SK-N-SH (cell line): ENCODE data around the gene TFR2. TPM values are rescaled to one million over a fixed set of nuclear protein-coding genes. Genes with fewer than 3 reads are reported as not detected.

Source experiments
- CTCF ChIA-PET: fragments of 300-600, 350-600 bp; formaldehyde crosslinking; extraction: SDS; loops from one replicate; lab custom pipeline; 2021; lab: Yijun Ruan, JAX
- POLR2A ChIA-PET: fragments of 350-600 bp; sonication (Branson Sonifier 250); formaldehyde crosslinking; extraction: SDS; loops from one replicate; lab custom pipeline; 2020; ENCODE audit warnings: antibody characterized with exemption, inconsistent platforms; lab: Yijun Ruan, JAX
- DNase-seq: peaks from one replicate; pipeline ENCODE4 v3.0.0; 2012
- H2AFZ ChIP-seq: fragments of 200-600 bp; sonication (generic); 2 replicates; pipeline ENCODE4 v1.8.1; 2016; ENCODE audit warnings: antibody characterized with exemption, mild to moderate bottlenecking, low read depth
- H3F3A ChIP-seq: fragments of 200-600 bp; sonication (generic); replicated peaks from 2 replicates; pipeline ENCODE3; 2016; ENCODE audit warnings: antibody characterized with exemption, mild to moderate bottlenecking; ENCODE audit not compliant: insufficient read depth
- H3K27ac ChIP-seq, 2 experiments: fragments of 200-500 bp in 1 of 2; fragments of 200-600 bp in 1 of 2; sonication (Bioruptor generic) in 1 of 2; sonication (generic), shearing (Covaris generic) in 1 of 2; 2 replicates each; pipeline versions ENCODE4 v1.5.1 to v1.6.1; 2014 to 2016; ENCODE audit warnings: low read depth in 2 of 2, inconsistent platforms in 1 of 2, low read length in 1 of 2, mild to moderate bottlenecking in 1 of 2, mixed read lengths in 1 of 2
- H3K27me3 ChIP-seq: fragments of 200-600 bp; sonication (generic), shearing (Covaris generic); 2 replicates; pipeline ENCODE4 v1.6.1; 2016; ENCODE audit warnings: mixed run types; ENCODE audit not compliant: insufficient read depth
- H3K36me3 ChIP-seq, 2 experiments: fragments of 200-500 bp in 1 of 2; fragments of 200-600 bp in 1 of 2; sonication (Bioruptor generic) in 1 of 2; sonication (generic) in 1 of 2; replicated peaks in 1 of 2; 2 replicates each; pipeline versions ENCODE3 to v1.5.1; 2014 to 2016; ENCODE audit warnings: low read length in 1 of 2, mild to moderate bottlenecking in 1 of 2; ENCODE audit not compliant: insufficient read depth in 2 of 2, control insufficient read depth in 1 of 2
- H3K4me1 ChIP-seq, 2 experiments: fragments of 200-500 bp in 1 of 2; fragments of 200-600 bp in 1 of 2; sonication (Bioruptor generic) in 1 of 2; sonication (generic), shearing (Covaris generic) in 1 of 2; 2 replicates each; pipeline versions ENCODE4 v1.5.1 to v1.6.1; 2014 to 2016; ENCODE audit warnings: low read depth in 1 of 2, low read length in 1 of 2, mixed run types in 1 of 2; ENCODE audit not compliant: insufficient read depth in 2 of 2, control insufficient read depth in 1 of 2
- H3K4me2 ChIP-seq: fragments of 200-600 bp; sonication (generic), shearing (Covaris generic); 2 replicates; pipeline ENCODE4 v1.6.1; 2017; ENCODE audit warnings: mixed run types
- H3K4me3 ChIP-seq, 2 experiments: fragments of 200-500 bp in 1 of 2; fragments of 200-600 bp in 1 of 2; sonication (Bioruptor generic) in 1 of 2; sonication (generic), shearing (Covaris generic) in 1 of 2; 2 replicates each; pipeline versions ENCODE4 v1.5.1 to v1.8.1; 2014 to 2016; ENCODE audit warnings: low read depth in 2 of 2, inconsistent platforms in 1 of 2, low read length in 1 of 2, mild to moderate bottlenecking in 1 of 2, mixed read lengths in 1 of 2, moderate library complexity in 1 of 2
- H3K79me2 ChIP-seq: fragments of 200-600 bp; sonication (generic); 2 replicates; pipeline ENCODE4 v1.8.1; 2017; ENCODE audit warnings: mild to moderate bottlenecking; ENCODE audit not compliant: insufficient read depth
- H3K9ac ChIP-seq: fragments of 200-600 bp; sonication (generic); 2 replicates; pipeline ENCODE4 v1.6.1; 2017; ENCODE audit warnings: mixed run types
- H3K9me2 ChIP-seq: fragments of 200-600 bp; sonication (generic); 2 replicates; pipeline ENCODE4 v1.6.1; 2017; ENCODE audit warnings: mixed run types
- H3K9me3 ChIP-seq: fragments of 200-600 bp; sonication (generic); 2 replicates; pipeline ENCODE4 v1.6.1; 2017; ENCODE audit warnings: mixed run types, mild to moderate bottlenecking, moderate library complexity
- H4K20me1 ChIP-seq: fragments of 200-600 bp; sonication (generic); 2 replicates; pipeline ENCODE4 v1.6.1; 2017; ENCODE audit warnings: mild to moderate bottlenecking, mixed run types; ENCODE audit not compliant: insufficient read depth
- CHD2 ChIP-seq: fragments of 150-350 bp; IDR thresholded peaks from 2 replicates; pipeline ENCODE4 v1.6.1; 2018; ENCODE audit warnings: low read length; ENCODE audit not compliant: partially characterized antibody
- ELF1 ChIP-seq: IDR thresholded peaks from 2 replicates; pipeline ENCODE4 v1.4.0; 2012
- FOSL2 ChIP-seq: IDR thresholded peaks from 2 replicates; pipeline ENCODE4 v1.4.0; 2012; ENCODE audit warnings: low read depth, mild to moderate bottlenecking, moderate library complexity, borderline replicate concordance
- FOXJ3 ChIP-seq: sonication (generic); formaldehyde crosslinking; IDR thresholded peaks from 2 replicates; pipeline ENCODE4 v1.5.1; 2020; ENCODE audit warnings: mild to moderate bottlenecking, missing genetic modification reagents
- FOXM1 ChIP-seq: IDR thresholded peaks from 2 replicates; pipeline ENCODE4 v1.4.0; 2012; ENCODE audit warnings: low read depth, mild to moderate bottlenecking
- GABPA ChIP-seq: IDR thresholded peaks from 2 replicates; pipeline ENCODE4 v1.4.0; 2012; ENCODE audit warnings: low read depth, mild to moderate bottlenecking
- RCOR1 ChIP-seq: fragments of 150-350 bp; IDR thresholded peaks from 2 replicates; pipeline ENCODE4 v1.6.1; 2017; ENCODE audit warnings: antibody characterized with exemption, low read length
- RFX5 ChIP-seq: IDR thresholded peaks from 2 replicates; pipeline ENCODE4 v1.6.1; 2012; ENCODE audit warnings: mild to moderate bottlenecking, improper control_type of control experiment, low read length
- SMC3 ChIP-seq: IDR thresholded peaks from 2 replicates; pipeline ENCODE4 v1.6.1; 2012; ENCODE audit warnings: low read depth, low read length, improper control_type of control experiment
- TAF1 ChIP-seq: IDR thresholded peaks from 2 replicates; pipeline ENCODE4 v1.6.1; 2012; ENCODE audit warnings: low read depth, mild to moderate bottlenecking, low read length, moderate library complexity, borderline replicate concordance
- WGBS: methylation state at CpG from one replicate; pipeline ENCODE4 v1.1.6; 2017; ENCODE audit warnings: low lambda C conversion rate; 5-methylcytosine and 5-hydroxymethylcytosine counted together
- polyA plus RNA-seq, 3 experiments: library from polyadenylated mRNA; depleted of rRNA; stranded (reverse); fragments of >200 nt; gene quantifications; 2 replicates each; pipeline ENCODE4 v1.2.3, GENCODE V29; 2012
- TF ChIP-seq, protein P1 (sequence below): IDR thresholded peaks from 2 replicates; pipeline ENCODE4 v1.4.0; 2012; ENCODE audit warnings: low read depth, borderline replicate concordance
- TF ChIP-seq, protein P2 (sequence below): IDR thresholded peaks from 2 replicates; pipeline ENCODE4; 2012
- TF ChIP-seq, protein P3 (sequence below): IDR thresholded peaks from 2 replicates; pipeline ENCODE4 v1.4.0; 2012; ENCODE audit warnings: low read depth
- TF ChIP-seq, protein P4 (sequence below): IDR thresholded peaks from 2 replicates; pipeline ENCODE4 v1.6.1; 2012; ENCODE audit warnings: mild to moderate bottlenecking, low read depth, low read length, moderate library complexity
- TF ChIP-seq, protein P5 (sequence below): IDR thresholded peaks from 2 replicates; pipeline ENCODE4 v1.4.0; 2012; ENCODE audit warnings: low read depth, borderline replicate concordance

Gene TFR2
- polyA plus RNA-seq, 1 of the 3 experiments (the other 2 are of a cell fraction), result 0.30 TPM

DNA sequence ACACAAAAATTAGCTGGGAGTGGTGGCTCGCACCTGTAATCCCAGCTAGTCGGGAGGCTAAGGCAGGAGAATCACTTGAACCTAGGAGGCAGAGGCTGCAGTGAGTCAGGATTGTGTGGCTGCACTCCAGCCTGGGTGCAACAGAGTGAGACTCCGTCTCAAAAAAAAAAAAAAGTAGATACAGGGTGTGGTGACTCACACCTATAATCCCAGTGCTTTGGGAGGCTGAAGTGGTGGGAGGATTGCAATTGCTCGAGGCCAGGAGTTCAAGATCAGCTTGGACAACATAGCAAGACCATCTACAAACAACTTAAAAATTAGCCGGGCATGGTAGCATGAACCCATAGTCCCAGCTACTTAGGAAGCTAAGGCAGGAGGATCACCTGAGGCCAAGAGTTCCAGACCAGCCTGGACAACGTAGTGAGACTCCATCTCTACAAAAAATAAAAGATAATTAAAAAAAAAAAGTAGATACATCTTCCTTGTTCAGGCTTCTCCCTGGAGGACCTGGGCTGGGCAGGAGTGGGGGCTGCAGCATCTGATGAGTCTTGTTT is 27.0 kb downstream of the TFR2 start:
- WGBS, result 83% methylated on average over 6 of the region's 6 CpGs
- Histone ChIP-seq H3K27ac (no peak overlapping the region), H3K9me3 (no peaks in the 10 kb centered on the region), H3K27me3 (no peaks in the 10 kb centered on the region), H3K36me3 (no peaks in the 10 kb centered on the region), H3K4me2 (no peak overlapping the region)
- CTCF ChIA-PET, result interaction anchor here (0.6 to 9.1 kb wide), 18 partner anchors 13 to 237 kb away, joined by 3 to 119 read pairs (median 4); partner anchors contain the start of genes FBXO24, GIGYF1, LRCH4 and POP7
- TF ChIP-seq CHD2 (no peak), TAF1 (no peak), FOSL2 (no peak), ELF1 (no peak), GABPA (no peak), RFX5 (no peak), FOXJ3 (CRISPR knock-in tag) (no peak), SMC3 (no peak), FOXM1 (no peak), RCOR1 (no peak)
- TF ChIP-seq, protein P1, sequence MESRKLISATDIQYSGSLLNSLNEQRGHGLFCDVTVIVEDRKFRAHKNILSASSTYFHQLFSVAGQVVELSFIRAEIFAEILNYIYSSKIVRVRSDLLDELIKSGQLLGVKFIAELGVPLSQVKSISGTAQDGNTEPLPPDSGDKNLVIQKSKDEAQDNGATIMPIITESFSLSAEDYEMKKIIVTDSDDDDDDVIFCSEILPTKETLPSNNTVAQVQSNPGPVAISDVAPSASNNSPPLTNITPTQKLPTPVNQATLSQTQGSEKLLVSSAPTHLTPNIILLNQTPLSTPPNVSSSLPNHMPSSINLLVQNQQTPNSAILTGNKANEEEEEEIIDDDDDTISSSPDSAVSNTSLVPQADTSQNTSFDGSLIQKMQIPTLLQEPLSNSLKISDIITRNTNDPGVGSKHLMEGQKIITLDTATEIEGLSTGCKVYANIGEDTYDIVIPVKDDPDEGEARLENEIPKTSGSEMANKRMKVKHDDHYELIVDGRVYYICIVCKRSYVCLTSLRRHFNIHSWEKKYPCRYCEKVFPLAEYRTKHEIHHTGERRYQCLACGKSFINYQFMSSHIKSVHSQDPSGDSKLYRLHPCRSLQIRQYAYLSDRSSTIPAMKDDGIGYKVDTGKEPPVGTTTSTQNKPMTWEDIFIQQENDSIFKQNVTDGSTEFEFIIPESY, result no peak
- TF ChIP-seq, protein P2, sequence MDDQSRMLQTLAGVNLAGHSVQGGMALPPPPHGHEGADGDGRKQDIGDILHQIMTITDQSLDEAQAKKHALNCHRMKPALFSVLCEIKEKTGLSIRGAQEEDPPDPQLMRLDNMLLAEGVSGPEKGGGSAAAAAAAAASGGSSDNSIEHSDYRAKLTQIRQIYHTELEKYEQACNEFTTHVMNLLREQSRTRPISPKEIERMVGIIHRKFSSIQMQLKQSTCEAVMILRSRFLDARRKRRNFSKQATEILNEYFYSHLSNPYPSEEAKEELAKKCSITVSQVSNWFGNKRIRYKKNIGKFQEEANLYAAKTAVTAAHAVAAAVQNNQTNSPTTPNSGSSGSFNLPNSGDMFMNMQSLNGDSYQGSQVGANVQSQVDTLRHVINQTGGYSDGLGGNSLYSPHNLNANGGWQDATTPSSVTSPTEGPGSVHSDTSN, result no peak
- TF ChIP-seq, protein P3, sequence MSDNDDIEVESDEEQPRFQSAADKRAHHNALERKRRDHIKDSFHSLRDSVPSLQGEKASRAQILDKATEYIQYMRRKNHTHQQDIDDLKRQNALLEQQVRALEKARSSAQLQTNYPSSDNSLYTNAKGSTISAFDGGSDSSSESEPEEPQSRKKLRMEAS, result no peak
- TF ChIP-seq, protein P4, sequence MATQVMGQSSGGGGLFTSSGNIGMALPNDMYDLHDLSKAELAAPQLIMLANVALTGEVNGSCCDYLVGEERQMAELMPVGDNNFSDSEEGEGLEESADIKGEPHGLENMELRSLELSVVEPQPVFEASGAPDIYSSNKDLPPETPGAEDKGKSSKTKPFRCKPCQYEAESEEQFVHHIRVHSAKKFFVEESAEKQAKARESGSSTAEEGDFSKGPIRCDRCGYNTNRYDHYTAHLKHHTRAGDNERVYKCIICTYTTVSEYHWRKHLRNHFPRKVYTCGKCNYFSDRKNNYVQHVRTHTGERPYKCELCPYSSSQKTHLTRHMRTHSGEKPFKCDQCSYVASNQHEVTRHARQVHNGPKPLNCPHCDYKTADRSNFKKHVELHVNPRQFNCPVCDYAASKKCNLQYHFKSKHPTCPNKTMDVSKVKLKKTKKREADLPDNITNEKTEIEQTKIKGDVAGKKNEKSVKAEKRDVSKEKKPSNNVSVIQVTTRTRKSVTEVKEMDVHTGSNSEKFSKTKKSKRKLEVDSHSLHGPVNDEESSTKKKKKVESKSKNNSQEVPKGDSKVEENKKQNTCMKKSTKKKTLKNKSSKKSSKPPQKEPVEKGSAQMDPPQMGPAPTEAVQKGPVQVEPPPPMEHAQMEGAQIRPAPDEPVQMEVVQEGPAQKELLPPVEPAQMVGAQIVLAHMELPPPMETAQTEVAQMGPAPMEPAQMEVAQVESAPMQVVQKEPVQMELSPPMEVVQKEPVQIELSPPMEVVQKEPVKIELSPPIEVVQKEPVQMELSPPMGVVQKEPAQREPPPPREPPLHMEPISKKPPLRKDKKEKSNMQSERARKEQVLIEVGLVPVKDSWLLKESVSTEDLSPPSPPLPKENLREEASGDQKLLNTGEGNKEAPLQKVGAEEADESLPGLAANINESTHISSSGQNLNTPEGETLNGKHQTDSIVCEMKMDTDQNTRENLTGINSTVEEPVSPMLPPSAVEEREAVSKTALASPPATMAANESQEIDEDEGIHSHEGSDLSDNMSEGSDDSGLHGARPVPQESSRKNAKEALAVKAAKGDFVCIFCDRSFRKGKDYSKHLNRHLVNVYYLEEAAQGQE, result no peak
- TF ChIP-seq, protein P5, sequence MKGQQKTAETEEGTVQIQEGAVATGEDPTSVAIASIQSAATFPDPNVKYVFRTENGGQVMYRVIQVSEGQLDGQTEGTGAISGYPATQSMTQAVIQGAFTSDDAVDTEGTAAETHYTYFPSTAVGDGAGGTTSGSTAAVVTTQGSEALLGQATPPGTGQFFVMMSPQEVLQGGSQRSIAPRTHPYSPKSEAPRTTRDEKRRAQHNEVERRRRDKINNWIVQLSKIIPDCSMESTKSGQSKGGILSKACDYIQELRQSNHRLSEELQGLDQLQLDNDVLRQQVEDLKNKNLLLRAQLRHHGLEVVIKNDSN, result no peak
- TF ChIP-seq, all 33 proteins: peak for 0
- Histone ChIP-seq H3K4me1 (peaks cover 0 to 8% of the 10 kb centered on the region in 2 experiments; a peak in 1 of 4 replicates), H3K79me2 (peaks cover 6% of the 10 kb centered on the region; the same call in 1 of the 2 replicates), H3F3A (peaks cover 23% of the 10 kb centered on the region), H3K4me3 (no peak overlapping the region), H2AFZ (no peak overlapping the region), H3K9me2 (no peaks in the 10 kb centered on the region), H4K20me1 (no peaks in the 10 kb centered on the region), H3K9ac (no peak overlapping the region)
- POLR2A ChIA-PET, result interaction anchor here (0.7 to 2.3 kb wide), 2 partner anchors 28 to 42 kb away, joined by 3 to 19 read pairs; partner anchors contain the start of genes ACTL6B, FBXO24 and LRCH4
- no peak for DNase-seq
